NCI-H510A treated with DMSO at 0.1 percent for 48 hours (cell line): ENCODE data around the gene MRPL41.
"Not testable (repeated sequence)": the region's sequence is repeated elsewhere in the genome, so short reads cannot be mapped to it uniquely, and the experiment has no call there.

Experiments used
- DNase-seq: peaks from one replicate; lab custom pipeline; 2025; lab: John Stamatoyannopoulos, UW

The MRPL41 gene

DNA sequence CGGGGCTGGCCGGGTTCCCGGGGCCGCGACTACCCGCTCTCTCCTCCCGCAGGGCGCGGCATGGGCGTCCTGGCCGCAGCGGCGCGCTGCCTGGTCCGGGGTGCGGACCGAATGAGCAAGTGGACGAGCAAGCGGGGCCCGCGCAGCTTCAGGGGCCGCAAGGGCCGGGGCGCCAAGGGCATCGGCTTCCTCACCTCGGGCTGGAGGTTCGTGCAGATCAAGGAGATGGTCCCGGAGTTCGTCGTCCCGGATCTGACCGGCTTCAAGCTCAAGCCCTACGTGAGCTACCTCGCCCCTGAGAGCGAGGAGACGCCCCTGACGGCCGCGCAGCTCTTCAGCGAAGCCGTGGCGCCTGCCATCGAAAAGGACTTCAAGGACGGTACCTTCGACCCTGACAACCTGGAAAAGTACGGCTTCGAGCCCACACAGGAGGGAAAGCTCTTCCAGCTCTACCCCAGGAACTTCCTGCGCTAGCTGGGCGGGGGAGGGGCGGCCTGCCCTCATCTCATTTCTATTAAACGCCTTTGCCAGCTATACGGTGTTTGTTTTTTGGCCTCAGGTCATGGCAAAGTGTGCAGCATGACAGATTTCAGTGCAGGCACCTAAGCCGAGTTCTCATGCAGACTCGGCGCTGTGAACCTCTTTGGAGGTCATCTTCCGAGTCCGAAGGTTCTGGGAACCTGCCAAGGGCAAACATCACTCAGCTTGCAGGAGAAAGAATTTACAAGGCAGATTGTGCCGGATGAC lies 516 bp downstream of the MRPL41 start:
- no peak for DNase-seq

DNA sequence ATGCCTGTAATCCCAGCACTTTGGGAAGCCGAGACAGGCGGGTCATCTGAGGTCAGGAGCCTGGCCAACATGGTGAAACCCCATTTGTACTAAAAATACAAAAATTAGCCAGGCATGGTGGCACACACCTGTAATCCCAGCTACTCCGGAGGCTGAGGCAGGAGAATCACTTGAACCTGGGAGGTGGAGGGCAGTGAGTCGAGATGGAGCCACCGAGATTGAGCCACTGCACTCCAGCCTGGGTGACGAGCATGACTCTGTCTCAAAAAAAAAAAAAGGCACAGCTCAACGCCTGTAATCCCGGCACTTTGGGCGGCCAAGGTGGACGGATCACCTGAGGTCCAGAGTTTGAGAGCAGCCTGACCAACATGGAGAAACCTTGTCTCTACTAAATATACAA lies 2.0 kb downstream of the MRPL41 start:
- DNase-seq: not testable (repeated sequence)

DNA sequence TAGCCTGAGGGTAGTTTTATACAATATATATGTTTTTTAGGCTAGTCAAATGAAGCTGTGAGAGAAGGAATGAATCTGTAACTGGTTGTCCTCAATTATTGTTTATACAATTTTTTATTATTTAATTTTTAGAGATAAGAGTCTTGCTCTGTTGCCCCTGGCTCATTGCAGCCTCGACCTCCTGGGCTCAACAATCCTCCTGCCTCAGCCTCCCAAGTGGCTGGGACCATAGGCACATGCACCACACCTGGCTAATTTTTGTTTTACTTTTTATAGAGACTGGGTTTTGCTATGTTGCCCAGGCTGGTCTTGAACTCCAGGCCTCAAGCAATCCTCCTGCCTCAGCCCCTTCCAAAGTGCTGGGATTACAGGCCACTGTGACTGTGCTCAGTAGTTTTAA lies 2.7 kb downstream of the MRPL41 start:
- no peak for DNase-seq

GRCh38 chr9:137555179-137555578 lies 3.5 kb downstream of the MRPL41 start:
- no peak for DNase-seq

DNA sequence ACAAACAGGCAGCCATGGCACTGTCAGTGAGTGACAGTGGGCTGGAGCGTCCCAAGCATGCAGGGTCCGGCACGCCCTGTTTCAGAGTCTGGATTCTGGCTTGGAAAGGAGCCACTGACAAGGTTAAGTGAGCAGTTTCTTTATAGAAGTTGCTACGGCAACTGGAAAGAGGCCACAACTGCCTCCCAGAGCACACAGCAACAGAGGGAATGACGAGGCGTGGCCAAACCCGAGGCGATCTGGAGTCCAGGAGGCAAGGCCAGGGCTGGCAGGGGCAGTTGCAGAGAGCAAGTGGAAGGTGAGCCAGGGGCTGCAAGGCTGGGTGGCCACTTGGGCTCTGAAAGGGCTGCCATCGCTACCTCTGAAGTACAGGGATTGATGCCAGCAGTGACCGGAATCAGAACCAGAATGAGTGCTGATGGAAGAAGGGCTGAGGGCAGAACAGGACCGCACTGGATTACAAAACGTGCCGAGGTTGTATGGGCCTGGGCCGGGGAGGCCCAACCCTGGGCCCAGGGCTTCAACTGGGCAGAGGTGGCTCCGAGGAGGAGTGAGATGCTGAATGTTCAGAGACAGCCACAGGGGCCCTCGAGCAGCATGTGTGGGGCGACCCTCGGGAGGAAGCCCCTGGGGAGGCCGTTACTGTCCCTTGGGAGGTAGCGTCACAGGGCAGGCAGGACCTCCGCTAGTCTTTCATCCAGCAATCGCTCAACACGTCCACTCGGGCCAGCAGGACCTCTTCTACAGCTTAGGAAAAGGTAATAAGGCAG lies 4.6 kb downstream of the MRPL41 start:
- no peak for DNase-seq

GRCh38 chr9:137558127-137558526 lies 6.4 kb downstream of the MRPL41 start:
- DNase-seq: no peak

DNA sequence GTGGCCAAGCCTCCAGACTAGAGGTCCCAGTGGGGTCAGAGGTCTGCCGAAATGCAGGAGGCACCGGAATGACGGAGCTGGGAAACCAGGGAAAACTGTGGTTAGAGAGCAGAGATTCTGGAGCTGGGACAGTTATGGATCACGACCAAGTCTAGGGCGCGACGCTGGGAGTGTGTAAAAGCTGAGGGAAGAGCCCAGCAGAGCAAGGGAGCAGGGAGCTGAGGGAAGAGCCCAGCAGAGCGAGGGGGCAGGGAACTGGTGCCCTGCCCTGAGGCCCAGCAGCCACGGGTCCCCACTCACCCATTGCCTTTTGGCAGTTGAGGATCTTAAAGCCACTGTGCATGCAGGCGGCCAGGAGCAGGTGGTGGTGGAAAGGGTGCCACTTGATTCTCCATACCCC lies 12.5 kb downstream of the MRPL41 start:
- no peak for DNase-seq

GRCh38 chr9:137564817-137565411 lies 13.2 kb downstream of the MRPL41 start:
- DNase-seq: no peak

DNA sequence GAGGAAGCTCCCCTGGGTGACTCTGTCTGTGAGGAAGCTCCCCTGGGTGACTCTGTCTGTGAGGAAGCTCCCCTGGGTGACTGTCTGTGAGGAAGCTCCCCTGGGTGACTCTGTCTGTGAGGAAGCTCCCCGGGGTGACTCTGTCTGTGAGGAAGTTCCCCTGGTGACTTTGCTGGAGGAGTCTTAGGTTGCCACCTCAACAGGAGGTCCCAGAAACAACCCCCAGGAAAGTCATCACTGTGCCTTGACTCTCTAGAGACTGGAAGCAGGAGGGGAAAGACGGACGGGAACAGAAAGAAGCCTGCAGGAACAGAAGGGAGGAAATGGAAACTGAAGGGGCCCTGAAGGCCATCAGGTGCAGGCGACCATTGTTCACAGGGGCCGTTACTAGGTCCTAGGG lies 16.8 kb downstream of the MRPL41 start:
- not testable (repeated sequence) for DNase-seq

- DNase-seq: no peak
Observed at GRCh38 chr9:137569609-137570203, 18.0 kb downstream of the MRPL41 start.

DNA sequence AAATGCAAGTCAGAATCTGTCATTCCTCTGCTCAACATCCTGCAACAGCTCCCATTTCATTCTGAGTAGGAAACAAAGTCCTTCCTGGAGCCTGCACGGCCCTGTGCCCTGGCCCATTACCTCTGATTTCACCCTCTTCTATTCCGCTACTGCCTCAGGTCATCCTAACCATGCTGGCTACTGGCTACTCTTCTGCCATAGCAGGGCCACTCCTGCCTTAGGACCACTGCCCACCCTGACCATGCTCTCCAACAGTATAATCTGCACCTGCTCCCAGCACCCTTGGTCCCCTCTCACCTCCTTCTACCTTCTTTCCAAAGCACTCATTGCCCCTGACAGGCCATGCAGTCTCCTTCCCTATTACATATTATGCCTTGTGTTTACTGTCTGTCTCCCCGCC lies 18.9 kb downstream of the MRPL41 start:
- DNase-seq: no peak

DNA sequence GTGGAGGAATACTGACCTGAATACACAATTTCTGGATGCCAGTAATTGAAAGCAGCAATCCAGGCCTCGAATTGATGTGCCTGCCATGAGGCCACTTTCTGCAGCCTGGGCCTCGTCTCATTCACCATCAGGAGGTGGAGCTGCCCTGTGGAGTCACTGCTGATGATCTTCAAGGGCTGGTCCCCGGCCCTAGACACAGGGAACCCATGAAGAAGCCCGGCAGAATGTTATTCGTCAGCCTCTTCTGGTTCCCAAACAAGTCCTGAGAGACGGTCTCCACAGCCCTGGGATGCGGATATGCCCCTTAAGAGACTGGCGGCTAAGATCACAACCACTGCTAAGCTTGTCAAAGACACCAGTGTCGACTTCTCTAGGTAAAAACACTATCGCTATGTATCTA lies 22.5 kb downstream of the MRPL41 start:
- DNase-seq: no peak

- no peak for DNase-seq
Observed at GRCh38 chr9:137575364-137575715, 23.7 kb downstream of the MRPL41 start.

- no peak for DNase-seq
Observed at GRCh38 chr9:137575716-137576411, 24.2 kb downstream of the MRPL41 start.

GRCh38 chr9:137578518-137579258 lies 27.0 kb downstream of the MRPL41 start, which contains the start of gene DPH7:
DPH7 (minus strand) TSS chr9:137578925; CDS start chr9:137578777, 148 bp downstream.
- DNase-seq: peak; percentile 89

DNA sequence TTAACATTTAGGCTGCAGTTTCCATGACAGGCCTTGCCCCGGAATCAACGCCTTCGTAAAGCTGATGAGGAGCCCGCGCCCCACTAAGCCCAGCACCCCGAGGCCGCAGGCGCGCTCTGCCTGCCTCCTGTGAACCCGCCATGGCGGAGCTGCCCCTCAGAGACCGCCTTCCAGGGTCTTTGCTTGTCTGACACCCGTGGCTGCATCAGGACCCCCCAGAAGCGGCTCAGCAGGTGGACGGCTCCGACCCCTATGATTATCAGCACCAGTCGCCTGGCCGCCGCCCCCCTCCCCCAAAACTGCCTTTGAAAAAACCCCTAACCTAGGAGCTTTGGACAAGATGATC lies 27.6 kb downstream of the MRPL41 start:
- no peak for DNase-seq

GRCh38 chr9:137580209-137580953 lies 28.7 kb downstream of the MRPL41 start:
- no peak for DNase-seq

GRCh38 chr9:137580954-137581322 lies 29.3 kb downstream of the MRPL41 start:
- no peak for DNase-seq

GRCh38 chr9:137581361-137582285 lies 29.9 kb downstream of the MRPL41 start:
- no peak for DNase-seq
